ENCODE measurements around the gene STAU1.

DNA sequence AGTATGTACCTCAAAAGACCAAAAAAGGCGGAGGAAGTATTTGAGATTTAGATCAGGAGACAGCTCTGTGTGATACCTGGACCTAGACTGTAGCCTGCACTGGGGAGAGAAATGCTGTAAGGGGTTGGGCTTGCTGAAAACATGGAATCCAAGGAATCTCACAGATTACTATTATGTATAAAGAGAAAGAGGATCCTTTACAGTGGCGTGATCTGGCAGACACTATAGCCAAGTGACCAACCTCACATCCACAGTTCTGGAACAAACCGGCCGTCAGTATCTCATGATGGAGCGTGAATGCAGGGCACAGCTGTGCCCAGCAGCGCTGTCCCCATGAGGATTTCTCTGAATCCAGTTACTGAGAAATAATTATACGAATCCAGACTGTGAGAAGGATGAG lies 43.3 kb upstream of the STAU1 start:
- TF ChIP-seq, protein P1, sequence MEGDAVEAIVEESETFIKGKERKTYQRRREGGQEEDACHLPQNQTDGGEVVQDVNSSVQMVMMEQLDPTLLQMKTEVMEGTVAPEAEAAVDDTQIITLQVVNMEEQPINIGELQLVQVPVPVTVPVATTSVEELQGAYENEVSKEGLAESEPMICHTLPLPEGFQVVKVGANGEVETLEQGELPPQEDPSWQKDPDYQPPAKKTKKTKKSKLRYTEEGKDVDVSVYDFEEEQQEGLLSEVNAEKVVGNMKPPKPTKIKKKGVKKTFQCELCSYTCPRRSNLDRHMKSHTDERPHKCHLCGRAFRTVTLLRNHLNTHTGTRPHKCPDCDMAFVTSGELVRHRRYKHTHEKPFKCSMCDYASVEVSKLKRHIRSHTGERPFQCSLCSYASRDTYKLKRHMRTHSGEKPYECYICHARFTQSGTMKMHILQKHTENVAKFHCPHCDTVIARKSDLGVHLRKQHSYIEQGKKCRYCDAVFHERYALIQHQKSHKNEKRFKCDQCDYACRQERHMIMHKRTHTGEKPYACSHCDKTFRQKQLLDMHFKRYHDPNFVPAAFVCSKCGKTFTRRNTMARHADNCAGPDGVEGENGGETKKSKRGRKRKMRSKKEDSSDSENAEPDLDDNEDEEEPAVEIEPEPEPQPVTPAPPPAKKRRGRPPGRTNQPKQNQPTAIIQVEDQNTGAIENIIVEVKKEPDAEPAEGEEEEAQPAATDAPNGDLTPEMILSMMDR (IDR thresholded peaks at IDR 0.05): no peak
- TF ChIP-seq YY1 (IDR thresholded peaks at IDR 0.05; ENCODE audit: low read depth): no peak
- no peak for TF ChIP-seq ELF1 (IDR thresholded peaks at IDR 0.05)
- TF ChIP-seq POLR2AphosphoS5 (IDR thresholded peaks at IDR 0.05; ENCODE audit: low read depth, low read length): no peak
- TF ChIP-seq, protein P2, sequence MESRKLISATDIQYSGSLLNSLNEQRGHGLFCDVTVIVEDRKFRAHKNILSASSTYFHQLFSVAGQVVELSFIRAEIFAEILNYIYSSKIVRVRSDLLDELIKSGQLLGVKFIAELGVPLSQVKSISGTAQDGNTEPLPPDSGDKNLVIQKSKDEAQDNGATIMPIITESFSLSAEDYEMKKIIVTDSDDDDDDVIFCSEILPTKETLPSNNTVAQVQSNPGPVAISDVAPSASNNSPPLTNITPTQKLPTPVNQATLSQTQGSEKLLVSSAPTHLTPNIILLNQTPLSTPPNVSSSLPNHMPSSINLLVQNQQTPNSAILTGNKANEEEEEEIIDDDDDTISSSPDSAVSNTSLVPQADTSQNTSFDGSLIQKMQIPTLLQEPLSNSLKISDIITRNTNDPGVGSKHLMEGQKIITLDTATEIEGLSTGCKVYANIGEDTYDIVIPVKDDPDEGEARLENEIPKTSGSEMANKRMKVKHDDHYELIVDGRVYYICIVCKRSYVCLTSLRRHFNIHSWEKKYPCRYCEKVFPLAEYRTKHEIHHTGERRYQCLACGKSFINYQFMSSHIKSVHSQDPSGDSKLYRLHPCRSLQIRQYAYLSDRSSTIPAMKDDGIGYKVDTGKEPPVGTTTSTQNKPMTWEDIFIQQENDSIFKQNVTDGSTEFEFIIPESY (IDR thresholded peaks at IDR 0.05; ENCODE audit: borderline replicate concordance, low read depth): no peak
- no peak for TF ChIP-seq MXI1 (IDR thresholded peaks at IDR 0.05; ENCODE audit: low read depth, low read length)
- TF ChIP-seq CHD2 (IDR thresholded peaks at IDR 0.05; ENCODE audit: low read length, partially characterized antibody): no peak
- no peak for TF ChIP-seq SMC3 (IDR thresholded peaks at IDR 0.05; ENCODE audit: low read depth, low read length)
